GM18520 (cell line): Measurements from ENCODE around the gene GPC3.

ENCODE experiments used
- ATAC-seq: cut with Tn5 transposase; IDR thresholded peaks from one replicate; pipeline ENCODE4 v1.9.1; 2021; ENCODE audit not compliant: unreplicated experiment

Gene GPC3

GRCh38 chrX:133658293-133658911 is 327.0 kb downstream of the GPC3 start:
- ATAC-seq = no peak

GRCh38 chrX:133655275-133656265 is 329.8 kb downstream of the GPC3 start:
- no peak for ATAC-seq

GRCh38 chrX:133654811-133655210 is 330.6 kb downstream of the GPC3 start:
- ATAC-seq = no peak

GRCh38 chrX:133653358-133653757 is 332.0 kb downstream of the GPC3 start:
- ATAC-seq = no peak

GRCh38 chrX:133652185-133652584 is 333.2 kb downstream of the GPC3 start:
- no peak for ATAC-seq

GRCh38 chrX:133650239-133650638 is 335.2 kb downstream of the GPC3 start:
- ATAC-seq = no peak

- ATAC-seq = no peak
Observed at GRCh38 chrX:133649651-133650050, 335.7 kb downstream of the GPC3 start.

- no peak for ATAC-seq
Observed at GRCh38 chrX:133648594-133648993, 336.8 kb downstream of the GPC3 start.

GRCh38 chrX:133646719-133647116 is 338.7 kb downstream of the GPC3 start:
- no peak for ATAC-seq

- no peak for ATAC-seq
Observed at GRCh38 chrX:133645977-133646718, 339.2 kb downstream of the GPC3 start.

GRCh38 chrX:133645256-133645655 is 340.1 kb downstream of the GPC3 start:
- no peak for ATAC-seq

- no peak for ATAC-seq
Observed at GRCh38 chrX:133640161-133641015, 345.0 kb downstream of the GPC3 start.

GRCh38 chrX:133639726-133640125 is 345.7 kb downstream of the GPC3 start:
- ATAC-seq = no peak

- ATAC-seq = no peak
Observed at GRCh38 chrX:133638285-133638684, 347.1 kb downstream of the GPC3 start.

- no peak for ATAC-seq
Observed at GRCh38 chrX:133637765-133638164, 347.6 kb downstream of the GPC3 start.

- ATAC-seq = no peak
Observed at GRCh38 chrX:133636009-133636408, 349.4 kb downstream of the GPC3 start.

GRCh38 chrX:133634416-133634815 is 351.0 kb downstream of the GPC3 start:
- no peak for ATAC-seq

GRCh38 chrX:133633950-133634349 is 351.4 kb downstream of the GPC3 start:
- no peak for ATAC-seq

- ATAC-seq = no peak
Observed at GRCh38 chrX:133633162-133633561, 352.2 kb downstream of the GPC3 start.

- ATAC-seq = no peak
Observed at GRCh38 chrX:133630362-133630761, 355.0 kb downstream of the GPC3 start.

- no peak for ATAC-seq
Observed at GRCh38 chrX:133627673-133628072, 357.7 kb downstream of the GPC3 start.
